Liver (tissue), 9 donors: ENCODE data around the gene WAC. TPM values are rescaled to one million over a fixed set of nuclear protein-coding genes. Genes with fewer than 3 reads are reported as not detected.

ENCODE experiments used
- DNase-seq: peaks from one replicate; pipeline ENCODE4 v3.0.0-alpha.2; 2017; ENCODE audit warnings: low spot score
- H3K27ac ChIP-seq, 2 donors: one replicate each; pipeline ENCODE4 v1.7.0; 2013; ENCODE audit warnings: inconsistent platforms in 2 of 2, low read length in 2 of 2, control low read depth in 1 of 2, low read depth in 1 of 2, mild to moderate bottlenecking in 1 of 2
- H3K27me3 ChIP-seq, 4 donors: one replicate each; pipeline versions ENCODE4 v1.6.1 to v1.7.0; 2013; ENCODE audit warnings: low read length in 3 of 4, inconsistent platforms in 1 of 4, mild to moderate bottlenecking in 1 of 4, moderate library complexity in 1 of 4; ENCODE audit not compliant: control insufficient read depth in 4 of 4, insufficient read depth in 4 of 4
- H3K36me3 ChIP-seq, 4 donors: one replicate each; pipeline versions ENCODE4 v1.6.1 to v1.7.0; 2013; ENCODE audit warnings: low read length in 3 of 4, mild to moderate bottlenecking in 3 of 4, low read depth in 1 of 4, moderate library complexity in 1 of 4; ENCODE audit not compliant: control insufficient read depth in 4 of 4, insufficient read depth in 3 of 4
- H3K4me1 ChIP-seq, 4 donors: one replicate each; pipeline versions ENCODE4 v1.6.1 to v1.7.0; 2013; ENCODE audit warnings: low read length in 3 of 4, mild to moderate bottlenecking in 3 of 4, moderate library complexity in 1 of 4; ENCODE audit not compliant: control insufficient read depth in 4 of 4, insufficient read depth in 4 of 4
- H3K4me3 ChIP-seq, 3 donors: one replicate each; pipeline versions ENCODE4 v1.6.1 to v1.7.0; 2013; ENCODE audit warnings: low read length in 3 of 3, control low read depth in 1 of 3, low read depth in 1 of 3, mild to moderate bottlenecking in 1 of 3
- H3K9ac ChIP-seq, 2 donors: one replicate each; pipeline ENCODE4 v1.7.0; 2013; ENCODE audit warnings: low read length in 2 of 2, mild to moderate bottlenecking in 2 of 2, moderate library complexity in 2 of 2, control low read depth in 1 of 2, low read depth in 1 of 2
- H3K9me3 ChIP-seq, 4 donors: one replicate each; pipeline versions ENCODE4 v1.6.1 to v1.7.0; 2013; ENCODE audit warnings: low read length in 3 of 4; ENCODE audit not compliant: control insufficient read depth in 4 of 4
- CTCF ChIP-seq: fragments of 150-350 bp; IDR thresholded peaks from 2 replicates; pipeline ENCODE4 v1.5.1; 2017; ENCODE audit warnings: improper control_type of control experiment, low read depth, low read length; ENCODE audit not compliant: missing input control
- EGR1 ChIP-seq, 2 donors: IDR thresholded peaks; 2 replicates each; pipeline ENCODE4 v1.6.1; 2016 to 2018; ENCODE audit warnings: antibody characterized with exemption in 2 of 2, low read depth in 2 of 2
- FOXA1 ChIP-seq: IDR thresholded peaks from 2 replicates; pipeline ENCODE4 v1.6.1; 2016; ENCODE audit warnings: antibody characterized with exemption
- FOXA2 ChIP-seq: IDR thresholded peaks from 2 replicates; pipeline ENCODE4 v1.6.1; 2016; ENCODE audit warnings: antibody characterized with exemption
- GABPA ChIP-seq, 2 donors: IDR thresholded peaks in 1 of 2; conservative IDR thresholded peaks in 1 of 2; 2 replicates each; pipeline ENCODE4 v1.6.1; 2016; ENCODE audit warnings: antibody characterized with exemption in 2 of 2, mild to moderate bottlenecking in 1 of 2, moderate library complexity in 1 of 2
- HNF4A ChIP-seq, 2 donors: conservative IDR thresholded peaks; 2 replicates each; pipeline ENCODE4 v1.6.1; 2016; ENCODE audit warnings: antibody characterized with exemption in 2 of 2, mild to moderate bottlenecking in 2 of 2
- JUND ChIP-seq, 2 donors: IDR thresholded peaks; 2 replicates each; pipeline ENCODE4 v1.6.1; 2016; ENCODE audit warnings: antibody characterized with exemption in 2 of 2
- MAX ChIP-seq: IDR thresholded peaks from 2 replicates; pipeline ENCODE4 v1.6.1; 2016; ENCODE audit warnings: antibody characterized with exemption
- NR2F2 ChIP-seq: IDR thresholded peaks from 2 replicates; pipeline ENCODE4 v1.6.1; 2016; ENCODE audit warnings: antibody characterized with exemption
- RAD21 ChIP-seq, 2 donors: IDR thresholded peaks; 2 replicates each; pipeline ENCODE4 v1.6.1; 2016; ENCODE audit warnings: antibody characterized with exemption in 2 of 2, mild to moderate bottlenecking in 2 of 2
- REST ChIP-seq: IDR thresholded peaks from 2 replicates; pipeline ENCODE4 v1.6.1; 2016; ENCODE audit warnings: antibody characterized with exemption, mild to moderate bottlenecking
- RXRA ChIP-seq, 2 donors: IDR thresholded peaks; 2 replicates each; pipeline ENCODE4 v1.6.1; 2017 to 2018; ENCODE audit warnings: antibody characterized with exemption in 2 of 2, mild to moderate bottlenecking in 1 of 2
- SP1 ChIP-seq: IDR thresholded peaks from 2 replicates; pipeline ENCODE4 v1.6.1; 2018; ENCODE audit warnings: antibody characterized with exemption, mild to moderate bottlenecking
- TAF1 ChIP-seq: conservative IDR thresholded peaks from 2 replicates; pipeline ENCODE4 v1.6.1; 2016; ENCODE audit warnings: antibody characterized with exemption, mild to moderate bottlenecking
- YY1 ChIP-seq: IDR thresholded peaks from 2 replicates; pipeline ENCODE4 v1.6.1; 2016; ENCODE audit warnings: antibody characterized with exemption, mild to moderate bottlenecking
- ZBTB33 ChIP-seq: IDR thresholded peaks from 2 replicates; pipeline ENCODE4 v1.6.1; 2016; ENCODE audit warnings: antibody characterized with exemption
- WGBS: extraction: QIAGEN DNeasy Blood & Tissue Kit; methylation state at CpG from one replicate; pipeline ENCODE4 v1.1.7; 2013; 5-methylcytosine and 5-hydroxymethylcytosine counted together
- polyA plus RNA-seq, 2 donors: library from polyadenylated mRNA; stranded (reverse) in 1 of 2; unstranded in 1 of 2; fragments of 200-250 nt in 1 of 2; fragments of >200 nt in 1 of 2; fragmentation: Nextera tagmentation in 1 of 2; extraction: Ambion mirVana in 1 of 2; gene quantifications; one replicate each; pipeline versions ENCODE4 v1.2.1 to v1.2.3, GENCODE V29; 2013 to 2015
- total RNA-seq, 2 donors: library from RNA; depleted of rRNA; stranded (reverse); fragments of >200 nt; gene quantifications; one replicate each; pipeline ENCODE4 v1.2.3, GENCODE V29; 2014
- donor health status: healthy.
- donor health status: healthy.
- donor health status: healthy.
- donor health status: healthy.
- donor health status: healthy.

WAC gene
- total and polyA plus RNA-seq, 4 donors: 20.2 to 48.7 (median 32.0) TPM

GRCh38 chr10:28554952-28555351 lies 22.0 kb downstream of the WAC start:
- H3K36me3 ChIP-seq: peaks cover under 1 to 7% (median 5%) of the 10 kb centered on the region in 4 donors

More at GRCh38 chr10:28554952-28555351, 22.0 kb downstream of the WAC start:
- no peak overlapping the region for H3K27ac ChIP-seq
- H3K9ac ChIP-seq: no peak overlapping the region
- no peak for DNase-seq
- H3K27me3 ChIP-seq: no peaks in the 10 kb centered on the region
- no peaks in the 10 kb centered on the region for H3K9me3 ChIP-seq
- H3K4me3 ChIP-seq: no peak overlapping the region
- TF ChIP-seq RAD21 (IDR thresholded peaks at IDR 0.05) (no peak), EGR1 (IDR thresholded peaks at IDR 0.05; ENCODE audit: low read depth in 2 of 2) (no peak), CTCF (no peak), FOXA2 (no peak), HNF4A (conservative IDR thresholded peaks at IDR 0.05) (no peak), YY1 (no peak), RXRA (IDR thresholded peaks at IDR 0.05) (no peak), NR2F2 (no peak), JUND (IDR thresholded peaks at IDR 0.05) (no peak), ZBTB33 (no peak), TAF1 (no peak), SP1 (no peak), GABPA (IDR thresholded peaks at IDR 0.05 in 1 of 2, conservative IDR thresholded peaks at IDR 0.05 in 1 of 2) (no peak), MAX (no peak), REST (no peak), FOXA1 (no peak)
- WGBS: 87% methylated on average over 3 of the region's 3 CpGs
- H3K4me1 ChIP-seq: peaks cover 2 to 34% (median 27%) of the 10 kb centered on the region in 4 donors
